DND-41 (cell line): ENCODE data around the gene ARL13B.

Experiments used
- ATAC-seq: fragments of 200-7000 bp; cut with Tn5 transposase; 3 replicates; pipeline ENCODE4 v1.9.1; 2021; ENCODE audit warnings: low read depth; ENCODE audit not compliant: insufficient read depth
- DNase-seq: peaks from one replicate; pipeline ENCODE4 v3.0.0-alpha.2; 2020
- H2AFZ ChIP-seq: 2 replicates; pipeline ENCODE4 v1.6.0; 2012; ENCODE audit warnings: low read depth, low read length
- H3K27ac ChIP-seq: 2 replicates; pipeline ENCODE4 v1.5.1; 2012; ENCODE audit warnings: low read length, inconsistent platforms
- H3K27me3 ChIP-seq: fragments of 200-600 bp; sonication (generic); 2 replicates; pipeline ENCODE4 v1.6.0; 2012; ENCODE audit warnings: low read length, mild to moderate bottlenecking, inconsistent platforms; ENCODE audit not compliant: insufficient read depth, poor library complexity
- H3K36me3 ChIP-seq: 2 replicates; pipeline ENCODE4 v1.5.1; 2012; ENCODE audit warnings: low read length, inconsistent platforms; ENCODE audit not compliant: insufficient read depth
- H3K4me1 ChIP-seq: 2 replicates; pipeline ENCODE4 v1.5.1; 2012; ENCODE audit warnings: mild to moderate bottlenecking, low read length; ENCODE audit not compliant: insufficient read depth
- H3K4me2 ChIP-seq: 2 replicates; pipeline ENCODE4 v1.6.0; 2012; ENCODE audit warnings: mild to moderate bottlenecking, moderate library complexity, low read length, inconsistent platforms; ENCODE audit not compliant: insufficient read depth
- H3K4me3 ChIP-seq, 2 experiments: fragments of 200-600 bp in 1 of 2; shearing (Covaris generic) in 1 of 2; 2 replicates each; pipeline ENCODE4 v1.5.1; 2012 to 2016; ENCODE audit warnings: inconsistent platforms in 2 of 2, low read length in 2 of 2, mild to moderate bottlenecking in 2 of 2, low read depth in 1 of 2, moderate library complexity in 1 of 2
- H3K79me2 ChIP-seq: 2 replicates; pipeline ENCODE4 v1.6.0; 2012; ENCODE audit warnings: low read length, inconsistent platforms; ENCODE audit not compliant: insufficient read depth
- H3K9ac ChIP-seq: 2 replicates; pipeline ENCODE4 v1.6.0; 2012; ENCODE audit warnings: low read depth, mild to moderate bottlenecking, inconsistent platforms, low read length, moderate library complexity
- H3K9me3 ChIP-seq: 2 replicates; pipeline ENCODE4 v1.5.1; 2012; ENCODE audit warnings: low read length, moderate library complexity, mild to moderate bottlenecking, inconsistent platforms; ENCODE audit not compliant: insufficient read depth, severe bottlenecking
- H4K20me1 ChIP-seq: 2 replicates; pipeline ENCODE4 v1.6.0; 2012; ENCODE audit warnings: low read length; ENCODE audit not compliant: insufficient read depth
- EZH2 ChIP-seq: IDR thresholded peaks from 3 replicates; pipeline ENCODE4 v1.6.1; 2012; ENCODE audit warnings: borderline replicate concordance, low read depth, mild to moderate bottlenecking, moderate library complexity, low read length, inconsistent platforms; ENCODE audit not compliant: severe bottlenecking
- TF ChIP-seq, protein P1 (sequence below): IDR thresholded peaks from 2 replicates; pipeline ENCODE4 v1.5.1; 2012; ENCODE audit warnings: borderline replicate concordance, low read length, moderate library complexity, mild to moderate bottlenecking; ENCODE audit not compliant: poor library complexity, severe bottlenecking; ENCODE audit errors: extremely low read depth

Gene ARL13B

DNA sequence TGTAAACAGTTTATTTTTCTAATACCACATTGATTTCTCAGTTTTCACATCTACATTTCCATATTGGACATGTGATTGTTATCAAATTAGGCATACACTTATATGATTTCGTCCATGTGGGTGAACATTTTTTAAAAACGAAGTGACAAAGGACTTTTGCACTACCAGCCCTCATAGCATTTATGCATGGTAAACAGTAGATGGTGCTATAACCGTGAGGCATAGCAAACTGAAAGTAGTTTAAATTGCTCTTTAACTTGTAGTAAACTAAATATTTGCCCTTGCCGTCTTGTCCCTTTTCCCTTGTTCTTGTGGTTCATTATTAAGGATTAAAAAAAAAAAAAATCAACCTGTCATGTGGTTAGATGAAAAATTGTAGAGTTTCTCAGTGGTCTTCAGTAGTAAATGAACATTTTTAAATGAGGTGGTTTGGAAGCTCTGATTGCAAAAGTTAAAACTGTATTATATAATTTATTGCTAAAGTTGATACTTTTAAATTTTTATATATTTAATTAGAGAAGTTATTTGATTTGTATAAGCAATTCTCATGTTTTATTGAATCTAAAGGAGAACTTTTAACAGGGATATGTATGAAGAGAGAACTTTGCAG is 24.5 kb downstream of the ARL13B start:
- Histone ChIP-seq H3K27ac (peak overlapping the region; percentile 69), H3K9me3 (no peaks in the 10 kb centered on the region), H3K79me2 (no peaks in the 10 kb centered on the region), H4K20me1 (no peaks in the 10 kb centered on the region), H3K36me3 (no peaks in the 10 kb centered on the region; the same call in 1 of the 2 replicates), H2AFZ (peak overlapping the region; percentile 73), H3K4me2 (peak overlapping the region; percentile 67), H3K4me3 (peak overlapping the region in 1 of 2 experiments; percentile 49; a peak in 1 of 4 replicates), H3K4me1 (peaks cover 5% of the 10 kb centered on the region; the same call in 1 of the 2 replicates), H3K9ac (peak overlapping the region; percentile 43), H3K27me3 (no peaks in the 10 kb centered on the region)
- no peak for DNase-seq
- no peak for TF ChIP-seq EZH2
- TF ChIP-seq, protein P1, sequence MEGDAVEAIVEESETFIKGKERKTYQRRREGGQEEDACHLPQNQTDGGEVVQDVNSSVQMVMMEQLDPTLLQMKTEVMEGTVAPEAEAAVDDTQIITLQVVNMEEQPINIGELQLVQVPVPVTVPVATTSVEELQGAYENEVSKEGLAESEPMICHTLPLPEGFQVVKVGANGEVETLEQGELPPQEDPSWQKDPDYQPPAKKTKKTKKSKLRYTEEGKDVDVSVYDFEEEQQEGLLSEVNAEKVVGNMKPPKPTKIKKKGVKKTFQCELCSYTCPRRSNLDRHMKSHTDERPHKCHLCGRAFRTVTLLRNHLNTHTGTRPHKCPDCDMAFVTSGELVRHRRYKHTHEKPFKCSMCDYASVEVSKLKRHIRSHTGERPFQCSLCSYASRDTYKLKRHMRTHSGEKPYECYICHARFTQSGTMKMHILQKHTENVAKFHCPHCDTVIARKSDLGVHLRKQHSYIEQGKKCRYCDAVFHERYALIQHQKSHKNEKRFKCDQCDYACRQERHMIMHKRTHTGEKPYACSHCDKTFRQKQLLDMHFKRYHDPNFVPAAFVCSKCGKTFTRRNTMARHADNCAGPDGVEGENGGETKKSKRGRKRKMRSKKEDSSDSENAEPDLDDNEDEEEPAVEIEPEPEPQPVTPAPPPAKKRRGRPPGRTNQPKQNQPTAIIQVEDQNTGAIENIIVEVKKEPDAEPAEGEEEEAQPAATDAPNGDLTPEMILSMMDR, result peak; percentile 93
- ATAC-seq, result peak; percentile 96

DNA sequence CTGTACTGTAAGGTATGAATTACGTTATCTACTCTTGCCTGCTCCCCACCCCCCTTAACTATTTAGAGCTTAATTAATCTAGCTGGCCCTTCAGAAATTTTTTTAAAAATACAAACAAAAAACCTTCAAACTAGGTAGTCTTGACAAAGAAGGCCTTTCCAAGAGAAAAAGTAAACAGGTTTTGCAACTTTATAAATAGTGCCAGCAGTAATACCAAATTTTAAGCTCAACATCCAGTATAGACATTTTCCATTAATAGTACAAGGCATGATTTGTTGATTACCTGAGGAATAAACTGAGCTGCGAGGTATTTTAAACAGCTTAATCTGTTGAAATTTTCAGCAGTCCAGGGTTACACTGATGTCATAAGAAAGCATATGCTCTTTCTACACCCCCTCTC is 28.3 kb downstream of the ARL13B start:
- no peaks in the 10 kb centered on the region for H3K9me3 ChIP-seq
- no peak for DNase-seq
- no peak overlapping the region for H3K4me2 ChIP-seq
- H3K4me3 ChIP-seq, result no peak overlapping the region
- ATAC-seq, result no peak
- H3K4me1 ChIP-seq, result peaks cover 5% of the 10 kb centered on the region; the same call in 1 of the 2 replicates
- H3K27ac ChIP-seq, result no peak overlapping the region
- TF ChIP-seq, protein P1, result no peak
- no peak for TF ChIP-seq EZH2
- no peaks in the 10 kb centered on the region for H3K27me3 ChIP-seq
- H3K79me2 ChIP-seq, result no peaks in the 10 kb centered on the region
- no peak overlapping the region for H2AFZ ChIP-seq
- H3K9ac ChIP-seq, result no peak overlapping the region
- no peaks in the 10 kb centered on the region; the same call in 1 of the 2 replicates for H3K36me3 ChIP-seq
- H4K20me1 ChIP-seq, result no peaks in the 10 kb centered on the region

DNA sequence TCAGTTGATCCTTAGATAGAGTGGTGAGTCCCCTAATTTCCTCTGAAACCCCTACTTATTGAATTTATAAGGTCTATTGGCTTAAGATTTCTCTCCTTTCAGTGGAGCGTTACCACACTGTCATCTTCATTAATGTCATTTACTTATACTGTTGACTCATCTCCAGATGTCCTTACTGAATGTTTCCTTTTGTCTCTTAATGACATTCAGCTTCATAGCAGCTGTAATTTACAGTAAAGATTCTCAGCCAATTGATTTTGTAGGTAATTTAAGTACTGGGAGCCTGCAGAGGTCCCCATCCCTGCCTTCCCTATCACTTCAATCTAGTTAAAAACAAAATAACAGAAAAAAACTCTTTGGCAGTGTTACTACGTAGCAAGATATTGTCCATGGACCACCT is 29.7 kb downstream of the ARL13B start:
- TF ChIP-seq, protein P1, result no peak
- no peak for TF ChIP-seq EZH2
- H4K20me1 ChIP-seq, result no peaks in the 10 kb centered on the region
- H2AFZ ChIP-seq, result no peak overlapping the region
- peaks cover 2% of the 10 kb centered on the region; the same call in 1 of the 2 replicates for H3K4me1 ChIP-seq
- H3K27me3 ChIP-seq, result no peaks in the 10 kb centered on the region
- no peak overlapping the region for H3K9ac ChIP-seq
- no peaks in the 10 kb centered on the region for H3K36me3 ChIP-seq
- H3K27ac ChIP-seq, result no peak overlapping the region
- H3K4me3 ChIP-seq, result no peak overlapping the region
- DNase-seq, result no peak
- H3K4me2 ChIP-seq, result no peak overlapping the region
- H3K9me3 ChIP-seq, result no peaks in the 10 kb centered on the region
- no peak for ATAC-seq
- no peaks in the 10 kb centered on the region for H3K79me2 ChIP-seq
